Panc1 (cell line): Measurements from ENCODE around the gene CACNB3. TPM values are rescaled to one million over a fixed set of nuclear protein-coding genes. Genes with fewer than 3 reads are reported as not detected.

Experiments
- ATAC-seq: fragments of 200-7000 bp; cut with Tn5 transposase; 2 replicates; pipeline ENCODE4 v1.9.1; 2020; ENCODE audit warnings: mild to moderate bottlenecking, moderate library complexity
- BruUV-seq: library from RNA; stranded (reverse); fragments of 400-500 nt; replicated peaks from 2 replicates; lab custom pipeline; 2021; lab: Mats Ljungman, UMichigan
- CTCF ChIA-PET: fragments of 300-600 bp; sonication (Branson Sonifier 250); formaldehyde crosslinking; loops from one replicate; lab custom pipeline; 2022; ENCODE audit warnings: antibody characterized with exemption; lab: Charles Lee
- POLR2A ChIA-PET: fragments of 300-600 bp; sonication (Branson Sonifier 250); formaldehyde crosslinking; loops from one replicate; lab custom pipeline; 2022; ENCODE audit warnings: antibody characterized with exemption; lab: Charles Lee
- DNase-seq: peaks from one replicate; pipeline ENCODE4 v3.0.0-alpha.2; 2010; ENCODE audit warnings: low read depth, low spot score
- H3K27ac ChIP-seq: 2 replicates; pipeline ENCODE4 v1.5.1; 2011; ENCODE audit warnings: mild to moderate bottlenecking, low read length, inconsistent platforms
- H3K27me3 ChIP-seq: fragments of 200-500 bp; sonication (Bioruptor generic); 2 replicates; pipeline ENCODE4 v1.6.0; 2014; ENCODE audit warnings: low read length, inconsistent platforms; ENCODE audit not compliant: control insufficient read depth, insufficient read depth
- H3K36me3 ChIP-seq: fragments of 200-500 bp; sonication (Bioruptor generic); 2 replicates; pipeline ENCODE4 v1.5.1; 2014; ENCODE audit warnings: inconsistent platforms, mild to moderate bottlenecking, low read length, moderate library complexity; ENCODE audit not compliant: control insufficient read depth, insufficient read depth
- H3K4me1 ChIP-seq: 2 replicates; pipeline ENCODE4 v1.5.1; 2011; ENCODE audit warnings: inconsistent platforms, mild to moderate bottlenecking, low read length, moderate library complexity; ENCODE audit not compliant: control insufficient read depth, insufficient read depth
- H3K4me3 ChIP-seq, 2 experiments: 2 replicates each; pipeline ENCODE4 v1.5.1; 2011 to 2012; ENCODE audit warnings: low read depth in 2 of 2, low read length in 2 of 2, mild to moderate bottlenecking in 2 of 2, inconsistent platforms in 1 of 2, moderate library complexity in 1 of 2
- H3K9me3 ChIP-seq: fragments of 200-500 bp; sonication (Bioruptor generic); 2 replicates; pipeline ENCODE4 v1.5.1; 2014; ENCODE audit warnings: low read depth, mild to moderate bottlenecking, inconsistent platforms, low read length, moderate library complexity; ENCODE audit not compliant: control insufficient read depth, insufficient read depth
- CTCF ChIP-seq: fragments of 450-650 bp; IDR thresholded peaks from 2 replicates; pipeline ENCODE4 v1.5.1; 2017; ENCODE audit warnings: mild to moderate bottlenecking
- POLR2AphosphoS5 ChIP-seq: IDR thresholded peaks from 2 replicates; pipeline ENCODE4 v1.6.1; 2012; ENCODE audit warnings: mild to moderate bottlenecking, low read depth, low read length, moderate library complexity
- REST ChIP-seq, 2 experiments: IDR thresholded peaks; 2 replicates each; pipeline ENCODE4 v1.6.1; 2011 to 2012; ENCODE audit warnings: low read depth in 2 of 2, control low read depth in 1 of 2, low read length in 1 of 2, mild to moderate bottlenecking in 1 of 2, moderate library complexity in 1 of 2; ENCODE audit not compliant: insufficient read depth in 1 of 2
- SIN3A ChIP-seq: IDR thresholded peaks from 2 replicates; pipeline ENCODE4 v1.6.1; 2012; ENCODE audit warnings: low read depth, mild to moderate bottlenecking, low read length, moderate library complexity, borderline replicate concordance; ENCODE audit not compliant: insufficient read depth
- TCF7L2 ChIP-seq: IDR thresholded peaks from 2 replicates; pipeline ENCODE4 v1.6.1; 2011; ENCODE audit warnings: mild to moderate bottlenecking, low read depth, low read length, inconsistent platforms
- in situ Hi-C: cut with HindIII; loops from 2 replicates; pipeline ENCODE4 v1.10.0; 2016; ENCODE audit warnings: low sequenced_read_pairs, low pct_unique_long_range_greater_than_20kb
- intact Hi-C: fragments of 100-400 bp; cut with micrococcal nuclease; formaldehyde crosslinking; loops from one replicate; pipeline ENCODE4 v1.10.0; 2022; ENCODE audit not compliant: unreplicated experiment
- total RNA-seq: library from RNA; stranded (reverse); gene quantifications from one replicate; pipeline ENCODE4 v1.2.1, GENCODE V29; 2021; ENCODE audit not compliant: unreplicated experiment

The CACNB3 gene
- total RNA-seq, 1 experiment from 2014 or later: 40.5 TPM

GRCh38 chr12:48775299-48775698 is 43.0 kb upstream of the CACNB3 start:
- no peak for ATAC-seq
- TF ChIP-seq REST (IDR thresholded peaks at IDR 0.05; ENCODE audit: insufficient read depth in 1 of 2, low read depth in 2 of 2, low read length in 1 of 2): no peak
- TF ChIP-seq POLR2AphosphoS5: no peak
- TF ChIP-seq SIN3A: no peak
- no peak for TF ChIP-seq TCF7L2
- TF ChIP-seq CTCF: no peak
- intact Hi-C loops (no loop called here), in situ Hi-C loops (no loop called here)
- no peak overlapping the region for H3K27ac ChIP-seq
- no peak for DNase-seq
- H3K27me3 ChIP-seq: no peaks in the 10 kb centered on the region
- no peaks in the 10 kb centered on the region for H3K36me3 ChIP-seq
- CTCF ChIA-PET: interaction anchor here (0.5 kb wide), 1 partner anchor 22 kb away, joined by 4 read pairs; no protein-coding TSS in a partner anchor
- H3K9me3 ChIP-seq: no peaks in the 10 kb centered on the region
- BruUV-seq: no TSS peak
- no peak overlapping the region for H3K4me3 ChIP-seq
- H3K4me1 ChIP-seq: no peaks in the 10 kb centered on the region
- POLR2A ChIA-PET: interaction anchor here (0.7 kb wide), 1 partner anchor 14 kb away, joined by 3 read pairs; no protein-coding TSS in a partner anchor

DNA sequence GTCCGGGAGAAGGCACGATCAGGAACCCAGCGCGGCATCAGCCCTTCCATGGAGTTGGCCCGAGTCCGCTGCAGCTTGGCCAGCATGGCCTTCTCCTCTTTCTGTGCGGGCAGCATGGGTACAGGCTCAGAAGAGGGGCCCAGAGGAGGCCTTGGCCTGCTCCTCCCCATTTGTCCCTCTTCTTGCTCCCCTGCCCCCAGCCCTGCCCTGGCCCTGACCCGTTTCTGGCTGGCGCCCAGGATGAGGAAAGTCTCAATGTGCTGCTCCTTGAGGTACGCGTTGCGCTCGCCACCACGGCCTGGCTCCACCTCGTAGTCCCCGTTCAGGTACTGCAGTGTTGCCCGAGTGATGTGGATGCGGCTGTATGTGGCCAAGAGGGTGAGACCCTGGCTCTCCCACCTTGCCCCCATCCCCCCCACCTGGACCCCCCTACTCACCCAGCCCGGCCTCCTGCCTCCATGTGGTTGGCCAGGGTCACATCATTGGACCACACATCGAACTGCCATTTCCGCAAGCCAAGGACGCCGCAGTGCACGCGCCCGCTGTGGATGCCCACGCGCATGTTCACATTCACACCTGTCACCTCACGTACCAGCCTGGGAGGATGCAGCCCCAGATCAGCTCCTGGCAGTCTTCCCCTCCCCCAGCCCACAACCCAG is 42.2 kb upstream of the CACNB3 start:
- intact Hi-C loops: no loop called here
- Histone ChIP-seq H3K36me3 (no peaks in the 10 kb centered on the region), H3K4me1 (no peaks in the 10 kb centered on the region), H3K27ac (no peak overlapping the region), H3K9me3 (no peaks in the 10 kb centered on the region), H3K27me3 (no peaks in the 10 kb centered on the region), H3K4me3 (no peak overlapping the region)
- ChIA-PET CTCF (no interaction called here), POLR2A (no interaction called here)
- no peak for DNase-seq
- TF ChIP-seq REST (IDR thresholded peaks at IDR 0.05; ENCODE audit: insufficient read depth in 1 of 2, low read depth in 2 of 2, low read length in 1 of 2) (no peak), CTCF (no peak), TCF7L2 (no peak), POLR2AphosphoS5 (no peak), SIN3A (no peak)
- BruUV-seq: no TSS peak
- in situ Hi-C loops: no loop called here
- no peak for ATAC-seq
